ENCODE results near the gene GREB1. TPM values are rescaled to one million over a fixed set of nuclear protein-coding genes. Genes with fewer than 3 reads are reported as not detected.

Gene GREB1
- polyA plus RNA-seq, 1 of the 3 experiments (the other 2 are of a cell fraction) = 2.9 TPM

DNA sequence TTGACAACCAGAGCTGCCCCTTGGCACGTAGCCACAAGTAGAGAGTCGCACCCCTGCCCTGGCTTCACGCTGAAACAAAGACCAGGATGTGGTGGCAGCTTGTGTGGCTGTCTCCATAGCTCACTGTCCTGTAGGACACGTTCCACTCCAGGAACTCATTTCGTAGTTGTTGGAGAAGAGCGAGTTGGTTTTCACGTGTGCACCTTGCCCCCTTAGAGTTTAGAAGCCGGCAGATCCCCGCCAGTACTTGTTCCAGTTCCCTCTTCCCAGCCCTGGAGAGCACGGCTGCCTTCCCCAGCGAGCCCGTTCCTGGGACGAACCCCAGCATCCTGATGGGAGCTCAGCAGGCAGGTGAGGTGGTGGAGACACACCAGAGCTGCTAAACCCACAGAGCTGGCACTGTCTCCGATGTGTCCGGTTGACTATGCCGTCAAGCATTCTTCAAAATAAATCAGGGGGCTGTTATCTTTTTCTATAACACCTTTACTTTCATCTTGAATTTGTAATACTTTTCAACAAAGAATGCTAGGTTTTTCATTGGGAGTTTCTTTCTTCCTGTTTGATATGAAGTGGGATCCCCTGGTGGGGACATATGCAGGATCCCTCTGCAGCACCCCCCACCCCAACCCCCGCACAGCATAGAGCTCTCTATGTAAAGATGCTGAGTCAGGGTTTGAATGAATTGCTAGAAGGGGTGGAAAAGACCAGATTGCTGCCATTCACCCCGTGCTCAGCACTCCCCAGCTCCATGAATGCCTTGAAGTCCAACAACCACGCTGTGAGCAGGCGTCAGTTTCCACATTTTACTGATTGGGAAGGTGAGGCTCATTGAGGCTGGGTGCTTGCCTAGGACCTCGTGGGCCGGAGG is 44.5 kb downstream of the GREB1 start:
- CTCF ChIA-PET = interaction anchor here (0.9 to 14.7 kb wide), 6 partner anchors 20 to 446 kb away, joined by 3 to 708 read pairs (median 88); a partner anchor contains a TSS
- WGBS (ENCODE audit: low lambda C conversion rate) = 85% methylated on average over 22 of the region's 22 CpGs

DNA sequence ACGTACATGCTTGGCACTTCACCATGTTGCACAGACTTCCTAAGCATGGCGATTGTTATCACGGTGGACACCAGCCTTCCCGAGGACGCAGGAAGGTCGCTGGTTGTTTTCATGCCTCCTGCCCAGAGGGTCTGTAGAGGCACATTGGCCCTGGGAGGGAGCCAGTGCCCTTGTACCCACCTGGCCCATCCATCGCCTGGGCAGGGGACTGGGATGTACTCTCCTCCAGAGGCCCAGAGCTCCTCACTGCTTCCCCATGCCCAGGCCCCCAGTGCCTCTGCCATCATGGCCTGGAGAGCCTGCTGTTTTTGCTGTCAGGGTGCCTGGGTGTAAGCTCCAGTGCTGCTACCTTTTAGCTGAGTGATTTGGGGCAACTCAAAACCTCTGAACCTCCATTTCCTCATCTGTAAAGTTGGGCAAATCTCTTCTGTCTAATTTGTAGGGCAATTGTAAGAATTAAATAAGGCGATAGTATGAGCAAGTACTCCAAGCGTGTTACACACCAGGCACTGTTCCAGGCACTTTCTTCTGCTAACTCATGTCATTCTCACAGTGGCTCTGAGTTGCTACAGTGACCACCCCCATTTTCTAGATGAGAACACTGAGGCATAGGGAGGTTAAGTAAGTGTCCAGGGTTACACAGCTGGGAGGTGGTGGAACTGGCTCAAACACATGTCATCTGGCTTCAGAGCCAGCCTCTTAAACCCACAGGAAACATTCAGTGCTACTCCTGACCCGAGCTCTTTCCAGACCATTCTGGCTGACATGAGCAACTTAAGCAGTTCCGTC is 45.3 kb downstream of the GREB1 start:
- H3K9ac ChIP-seq = no peak overlapping the region
- H3K4me2 ChIP-seq = no peak overlapping the region
- POLR2A ChIA-PET = no interaction called here
- H3K36me3 ChIP-seq (replicated peaks in 1 of 2; ENCODE audit: control insufficient read depth in 1 of 2, insufficient read depth in 2 of 2, low read length in 1 of 2) = peaks cover 0 to 5% of the 10 kb centered on the region in 2 experiments
- H3K4me3 ChIP-seq (ENCODE audit: low read depth in 2 of 2, low read length in 1 of 2) = no peak overlapping the region
- H3K79me2 ChIP-seq (ENCODE audit: insufficient read depth) = no peaks in the 10 kb centered on the region
- H3K27me3 ChIP-seq (ENCODE audit: insufficient read depth) = no peaks in the 10 kb centered on the region
- no peaks in the 10 kb centered on the region for H3K9me3 ChIP-seq
- TF ChIP-seq, protein P1, sequence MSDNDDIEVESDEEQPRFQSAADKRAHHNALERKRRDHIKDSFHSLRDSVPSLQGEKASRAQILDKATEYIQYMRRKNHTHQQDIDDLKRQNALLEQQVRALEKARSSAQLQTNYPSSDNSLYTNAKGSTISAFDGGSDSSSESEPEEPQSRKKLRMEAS (IDR thresholded peaks at IDR 0.05; ENCODE audit: low read depth) = no peak
- no peak for TF ChIP-seq FOXM1 (IDR thresholded peaks at IDR 0.05; ENCODE audit: low read depth)
- TF ChIP-seq SMC3 (IDR thresholded peaks at IDR 0.05; ENCODE audit: low read depth, low read length) = no peak
- TF ChIP-seq, protein P2, sequence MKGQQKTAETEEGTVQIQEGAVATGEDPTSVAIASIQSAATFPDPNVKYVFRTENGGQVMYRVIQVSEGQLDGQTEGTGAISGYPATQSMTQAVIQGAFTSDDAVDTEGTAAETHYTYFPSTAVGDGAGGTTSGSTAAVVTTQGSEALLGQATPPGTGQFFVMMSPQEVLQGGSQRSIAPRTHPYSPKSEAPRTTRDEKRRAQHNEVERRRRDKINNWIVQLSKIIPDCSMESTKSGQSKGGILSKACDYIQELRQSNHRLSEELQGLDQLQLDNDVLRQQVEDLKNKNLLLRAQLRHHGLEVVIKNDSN (IDR thresholded peaks at IDR 0.05; ENCODE audit: borderline replicate concordance, low read depth) = no peak
- TF ChIP-seq POLR2AphosphoS5 (IDR thresholded peaks at IDR 0.05; ENCODE audit: low read depth, low read length) = no peak
- TF ChIP-seq, protein P3, sequence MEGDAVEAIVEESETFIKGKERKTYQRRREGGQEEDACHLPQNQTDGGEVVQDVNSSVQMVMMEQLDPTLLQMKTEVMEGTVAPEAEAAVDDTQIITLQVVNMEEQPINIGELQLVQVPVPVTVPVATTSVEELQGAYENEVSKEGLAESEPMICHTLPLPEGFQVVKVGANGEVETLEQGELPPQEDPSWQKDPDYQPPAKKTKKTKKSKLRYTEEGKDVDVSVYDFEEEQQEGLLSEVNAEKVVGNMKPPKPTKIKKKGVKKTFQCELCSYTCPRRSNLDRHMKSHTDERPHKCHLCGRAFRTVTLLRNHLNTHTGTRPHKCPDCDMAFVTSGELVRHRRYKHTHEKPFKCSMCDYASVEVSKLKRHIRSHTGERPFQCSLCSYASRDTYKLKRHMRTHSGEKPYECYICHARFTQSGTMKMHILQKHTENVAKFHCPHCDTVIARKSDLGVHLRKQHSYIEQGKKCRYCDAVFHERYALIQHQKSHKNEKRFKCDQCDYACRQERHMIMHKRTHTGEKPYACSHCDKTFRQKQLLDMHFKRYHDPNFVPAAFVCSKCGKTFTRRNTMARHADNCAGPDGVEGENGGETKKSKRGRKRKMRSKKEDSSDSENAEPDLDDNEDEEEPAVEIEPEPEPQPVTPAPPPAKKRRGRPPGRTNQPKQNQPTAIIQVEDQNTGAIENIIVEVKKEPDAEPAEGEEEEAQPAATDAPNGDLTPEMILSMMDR (IDR thresholded peaks at IDR 0.05) = no peak
- TF ChIP-seq CHD2 (IDR thresholded peaks at IDR 0.05; ENCODE audit: low read length, partially characterized antibody) = no peak
- TF ChIP-seq MEF2A (IDR thresholded peaks at IDR 0.05; ENCODE audit: borderline replicate concordance, low read depth) = no peak
- no peak for TF ChIP-seq RAD21 (IDR thresholded peaks at IDR 0.05; ENCODE audit: low read length)
- no peak for TF ChIP-seq TEAD4 (IDR thresholded peaks at IDR 0.05; ENCODE audit: borderline replicate concordance, insufficient read depth)
- TF ChIP-seq GATA2 (CRISPR knock-in tag; IDR thresholded peaks at IDR 0.05) = no peak
- no peak for TF ChIP-seq JUND (IDR thresholded peaks at IDR 0.05)
- TF ChIP-seq, protein P4, sequence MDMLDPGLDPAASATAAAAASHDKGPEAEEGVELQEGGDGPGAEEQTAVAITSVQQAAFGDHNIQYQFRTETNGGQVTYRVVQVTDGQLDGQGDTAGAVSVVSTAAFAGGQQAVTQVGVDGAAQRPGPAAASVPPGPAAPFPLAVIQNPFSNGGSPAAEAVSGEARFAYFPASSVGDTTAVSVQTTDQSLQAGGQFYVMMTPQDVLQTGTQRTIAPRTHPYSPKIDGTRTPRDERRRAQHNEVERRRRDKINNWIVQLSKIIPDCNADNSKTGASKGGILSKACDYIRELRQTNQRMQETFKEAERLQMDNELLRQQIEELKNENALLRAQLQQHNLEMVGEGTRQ (IDR thresholded peaks at IDR 0.05; ENCODE audit: borderline replicate concordance, low read depth, low read length) = no peak
- no peak for TF ChIP-seq MXI1 (IDR thresholded peaks at IDR 0.05; ENCODE audit: low read depth, low read length)
- TF ChIP-seq FOSL2 (IDR thresholded peaks at IDR 0.05; ENCODE audit: borderline replicate concordance, low read depth) = no peak
- H3K4me1 ChIP-seq (ENCODE audit: control insufficient read depth in 1 of 2, insufficient read depth in 2 of 2, low read depth in 1 of 2, low read length in 1 of 2) = no peaks in the 10 kb centered on the region; a peak in 2 of 4 replicates
- H2AFZ ChIP-seq (ENCODE audit: low read depth) = no peak overlapping the region
- H3F3A ChIP-seq (replicated peaks; ENCODE audit: insufficient read depth) = no peaks in the 10 kb centered on the region
- DNase-seq = no peak
- CTCF ChIA-PET = interaction anchor here (0.9 to 14.7 kb wide), 5 partner anchors 21 to 446 kb away, joined by 3 to 708 read pairs (median 170); a partner anchor contains a TSS
- H3K27ac ChIP-seq (ENCODE audit: low read depth in 2 of 2, low read length in 1 of 2) = no peak overlapping the region
- 95% methylated on average over 11 of the region's 11 CpGs for WGBS (ENCODE audit: low lambda C conversion rate)
- no peaks in the 10 kb centered on the region for H3K9me2 ChIP-seq
- no peaks in the 10 kb centered on the region for H4K20me1 ChIP-seq (ENCODE audit: insufficient read depth)

More for the DNA sequence above, 44.5 kb downstream of the GREB1 start:
- POLR2A ChIA-PET = no interaction called here
- H3K9me3 ChIP-seq = no peaks in the 10 kb centered on the region
- TF ChIP-seq POLR2AphosphoS5 (IDR thresholded peaks at IDR 0.05; ENCODE audit: low read depth, low read length) (no peak), RCOR1 (IDR thresholded peaks at IDR 0.05; ENCODE audit: low read length) (no peak), SIN3A (IDR thresholded peaks at IDR 0.05; ENCODE audit: borderline replicate concordance, low read depth, low read length) (no peak), RXRA (IDR thresholded peaks at IDR 0.05; ENCODE audit: borderline replicate concordance, low read depth) (no peak)
- TF ChIP-seq, protein P5, sequence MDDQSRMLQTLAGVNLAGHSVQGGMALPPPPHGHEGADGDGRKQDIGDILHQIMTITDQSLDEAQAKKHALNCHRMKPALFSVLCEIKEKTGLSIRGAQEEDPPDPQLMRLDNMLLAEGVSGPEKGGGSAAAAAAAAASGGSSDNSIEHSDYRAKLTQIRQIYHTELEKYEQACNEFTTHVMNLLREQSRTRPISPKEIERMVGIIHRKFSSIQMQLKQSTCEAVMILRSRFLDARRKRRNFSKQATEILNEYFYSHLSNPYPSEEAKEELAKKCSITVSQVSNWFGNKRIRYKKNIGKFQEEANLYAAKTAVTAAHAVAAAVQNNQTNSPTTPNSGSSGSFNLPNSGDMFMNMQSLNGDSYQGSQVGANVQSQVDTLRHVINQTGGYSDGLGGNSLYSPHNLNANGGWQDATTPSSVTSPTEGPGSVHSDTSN (IDR thresholded peaks at IDR 0.05) = no peak
- H3F3A ChIP-seq (replicated peaks; ENCODE audit: insufficient read depth) = no peaks in the 10 kb centered on the region
- DNase-seq = no peak
- no peaks in the 10 kb centered on the region for H3K79me2 ChIP-seq (ENCODE audit: insufficient read depth)
- H3K9ac ChIP-seq = no peak overlapping the region
- no peak overlapping the region for H2AFZ ChIP-seq (ENCODE audit: low read depth)
- H3K27ac ChIP-seq (ENCODE audit: low read depth in 2 of 2, low read length in 1 of 2) = no peak overlapping the region; a peak in 1 of 4 replicates
- no peak overlapping the region for H3K4me2 ChIP-seq
- H4K20me1 ChIP-seq (ENCODE audit: insufficient read depth) = no peaks in the 10 kb centered on the region
- H3K27me3 ChIP-seq (ENCODE audit: insufficient read depth) = no peaks in the 10 kb centered on the region
- H3K36me3 ChIP-seq (replicated peaks in 1 of 2; ENCODE audit: control insufficient read depth in 1 of 2, insufficient read depth in 2 of 2, low read length in 1 of 2) = peaks cover 0 to 5% of the 10 kb centered on the region in 2 experiments
- no peaks in the 10 kb centered on the region for H3K9me2 ChIP-seq
- no peak overlapping the region for H3K4me3 ChIP-seq (ENCODE audit: low read depth in 2 of 2, low read length in 1 of 2)
- H3K4me1 ChIP-seq (ENCODE audit: control insufficient read depth in 1 of 2, insufficient read depth in 2 of 2, low read depth in 1 of 2, low read length in 1 of 2) = no peaks in the 10 kb centered on the region; a peak in 1 of 4 replicates
